Posterior vena cava (tissue), 2 donors: ENCODE data around the gene DDX41. TPM values are rescaled to one million over a fixed set of nuclear protein-coding genes. Genes with fewer than 3 reads are reported as not detected.

Source experiments
- DNase-seq: peaks from one replicate; pipeline ENCODE4 v3.0.0-alpha.2; 2020; ENCODE audit warnings: low spot score
- intact Hi-C, 2 donors: fragments of 100-400 bp; cut with DNase I; formaldehyde crosslinking; loops; one replicate each; pipeline versions ENCODE4 v1.14.1 to v1.14.2; 2022 to 2023
- total RNA-seq, 2 donors: library from RNA; stranded (reverse); fragmentation: NEBNext Ultra II Directional; extraction: Animal tissue kit (Norgen Biotek cat#: 25700); gene quantifications; one replicate each; pipeline ENCODE4 v1.2.1, GENCODE V29; 2021
- donor health status: DM: yes; HTN: yes; CAD: no.
- donor health status: DM: yes; HTN: yes; CAD: no.

DDX41 gene
- total RNA-seq, 2 donors from 2014 or later: 52.1 to 52.6 TPM

- intact Hi-C loops: no loop called here
- no peak for DNase-seq
Measured at GRCh38 chr5:177474846-177475562, 41.8 kb downstream of the DDX41 start.

- no peak for DNase-seq
Measured at GRCh38 chr5:177474002-177474476, 42.7 kb downstream of the DDX41 start.

DNA sequence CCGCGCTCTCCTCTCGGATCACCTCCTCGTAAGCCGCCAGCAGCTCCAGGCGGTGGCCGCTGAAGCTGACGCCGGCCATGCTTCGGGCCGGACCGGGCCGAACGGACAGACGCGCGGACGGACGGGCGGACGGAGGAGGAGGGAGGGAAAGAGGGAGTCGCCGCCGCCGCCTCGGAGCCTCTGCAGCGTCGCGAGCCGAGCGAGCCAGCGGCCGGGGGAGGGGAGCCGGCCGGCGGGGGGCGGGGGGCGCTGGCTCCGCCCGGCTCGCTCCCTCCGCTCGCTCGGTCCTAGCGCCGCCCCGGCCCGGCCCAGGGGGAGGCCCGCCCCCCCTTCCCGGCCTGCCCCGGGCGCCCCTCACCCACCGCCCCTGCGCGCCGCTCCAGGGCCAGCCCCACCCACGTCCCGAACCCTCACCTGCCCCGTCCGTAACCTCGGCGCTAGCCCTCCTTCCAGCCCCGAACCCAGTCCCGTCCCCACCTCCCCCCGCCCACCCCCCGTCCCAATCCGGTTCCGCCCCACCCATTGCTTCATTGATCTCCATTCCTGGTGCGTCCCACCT lies 43.2 kb downstream of the DDX41 start, which contains the start of gene DBN1:
Gene DBN1 (minus strand): TSS at position 192 of the 559 bp plus-strand sequence. CDS start 113 bp downstream, at position 79.
- DNase-seq: no peak
- intact Hi-C loops: loop anchor here in 1 of 2 donors (2.0 kb wide), 1 partner anchor 17 kb away; no protein-coding TSS in a partner anchor

More at GRCh38 chr5:177474002-177474476, 42.7 kb downstream of the DDX41 start:
- intact Hi-C loops: no loop called here

DNA sequence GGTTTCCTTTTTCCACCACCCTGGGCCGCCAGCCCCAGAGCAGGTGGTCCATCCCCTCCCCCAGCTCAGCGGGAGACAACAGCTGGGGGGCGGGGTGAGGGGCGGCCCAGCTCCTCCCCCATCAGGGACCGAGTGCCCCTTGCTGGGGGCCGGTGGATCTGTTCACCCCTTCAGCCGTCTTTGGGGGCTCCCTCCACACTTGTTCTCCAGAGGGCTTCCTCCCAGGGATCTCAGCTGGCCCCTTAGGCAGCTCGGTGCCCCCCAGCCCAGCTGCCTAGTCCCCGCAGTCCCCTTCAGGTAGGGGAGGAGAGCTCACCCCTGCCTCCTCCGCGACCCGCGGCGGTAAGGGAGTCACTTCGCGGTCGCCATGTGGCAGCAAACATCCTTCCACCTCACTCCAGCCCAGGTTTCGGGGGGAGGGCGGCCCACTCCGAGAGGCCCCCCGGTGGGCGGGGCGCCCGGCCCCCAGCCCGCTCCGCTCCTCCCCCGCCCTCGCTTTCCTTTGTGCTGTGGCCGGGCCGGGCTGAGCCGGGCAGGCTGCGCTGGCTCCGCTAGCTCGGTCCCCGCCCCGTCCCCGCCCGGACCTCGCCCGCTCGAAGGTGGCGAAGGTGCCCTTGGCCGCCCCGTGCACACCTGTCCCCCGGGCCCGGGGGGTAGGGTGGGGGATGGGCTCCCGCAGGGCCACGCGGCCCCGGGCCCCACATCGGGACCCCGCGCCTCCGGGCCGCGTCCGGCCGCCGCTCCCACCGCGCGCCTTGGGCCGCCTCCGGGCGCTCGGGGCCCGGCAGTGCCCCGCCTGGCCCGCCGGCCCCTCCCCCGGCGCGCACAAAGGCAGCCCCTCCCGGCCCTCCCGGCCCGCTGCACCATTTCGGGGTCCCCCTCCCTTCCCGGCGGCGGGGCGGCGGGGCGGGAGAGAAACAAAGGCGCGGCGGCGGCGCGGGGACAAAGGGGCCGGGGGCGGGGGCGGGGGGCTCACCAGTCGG lies 44.0 kb downstream of the DDX41 start:
- intact Hi-C loops: loop anchor here in 1 of 2 donors (2.0 kb wide), 1 partner anchor 16 kb away; no protein-coding TSS in a partner anchor
- no peak for DNase-seq

DNA sequence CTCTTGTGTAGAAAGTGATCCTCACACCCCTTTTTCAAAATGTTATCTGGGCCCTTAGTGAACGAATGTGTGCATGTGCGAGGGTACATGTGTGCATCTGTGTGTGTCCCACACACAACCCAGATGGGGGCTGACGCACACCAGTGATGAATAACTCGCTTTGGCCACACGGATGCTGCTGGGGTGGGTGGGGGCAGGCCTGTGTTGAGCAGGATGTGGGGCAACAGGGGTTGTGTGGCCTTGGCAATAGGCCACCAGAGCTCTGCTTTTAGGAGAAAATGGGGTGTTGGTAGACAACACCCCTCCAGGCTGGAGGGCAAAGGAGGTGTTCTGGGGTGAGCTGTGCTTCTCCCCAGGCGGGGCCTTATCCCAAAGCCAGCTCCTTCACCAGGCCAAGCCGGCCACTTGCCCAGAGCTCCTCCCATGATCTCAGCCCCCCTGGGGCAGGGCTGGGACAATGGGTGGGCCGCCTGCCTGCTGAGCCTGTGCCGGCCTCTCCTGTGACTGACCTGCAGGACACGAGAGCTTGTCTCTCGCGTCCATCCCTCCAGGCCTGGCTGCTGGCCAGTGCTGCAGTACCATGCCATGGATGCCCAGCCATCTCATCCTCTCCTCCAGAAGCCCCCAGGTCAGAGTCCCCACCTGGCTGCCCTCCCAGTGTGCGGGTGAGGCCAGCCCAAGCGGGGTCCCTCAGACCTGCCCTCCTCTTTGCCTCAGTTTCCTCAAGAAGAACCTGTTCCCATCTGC lies 45.0 kb downstream of the DDX41 start:
- DNase-seq: no peak

GRCh38 chr5:177470759-177471536 lies 45.8 kb downstream of the DDX41 start:
- intact Hi-C loops: no loop called here
- no peak for DNase-seq

More for the DNA sequence above, 45.0 kb downstream of the DDX41 start:
- intact Hi-C loops: loop anchor here in 1 of 2 donors (2.0 kb wide), 1 partner anchor 15 kb away; no protein-coding TSS in a partner anchor

DNA sequence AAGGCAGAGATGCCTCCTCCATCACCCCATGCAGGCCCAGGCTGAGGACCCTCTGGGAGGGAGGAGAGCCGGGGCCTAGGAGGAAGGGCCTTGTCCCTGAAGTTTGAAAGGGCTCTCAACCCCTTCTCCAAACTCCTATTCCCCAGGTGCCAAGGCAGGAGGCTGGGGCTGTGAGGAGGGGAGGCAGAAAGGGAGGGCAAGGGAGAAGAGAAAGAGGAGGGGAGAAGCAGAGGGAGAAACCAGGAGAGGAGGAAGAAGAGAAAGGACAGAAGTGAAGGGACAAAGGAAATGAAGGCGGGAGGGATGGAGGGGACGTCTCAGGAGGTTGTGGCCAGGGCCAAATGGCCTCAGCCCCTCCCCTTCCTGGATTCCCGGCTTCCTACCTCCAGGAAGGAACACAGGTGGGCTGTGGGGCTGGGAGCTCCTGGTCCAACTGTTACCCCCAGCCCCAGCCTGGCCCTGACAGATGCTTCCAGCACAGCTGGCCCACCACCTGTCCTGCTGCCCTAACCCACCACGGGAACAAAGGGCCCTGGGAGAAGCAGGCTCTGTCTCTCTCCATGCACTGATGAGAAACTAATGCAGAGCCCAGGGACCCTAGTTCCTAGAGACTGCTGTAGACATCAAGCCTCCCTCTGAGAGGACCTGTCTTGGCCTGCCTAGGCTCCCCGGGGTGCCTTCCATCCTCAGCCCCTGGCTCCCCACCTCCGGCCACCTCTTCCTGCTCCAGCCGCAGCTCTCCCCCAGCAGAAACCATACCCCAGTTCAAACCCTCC lies 46.8 kb downstream of the DDX41 start:
- intact Hi-C loops: no loop called here
- no peak for DNase-seq

DNA sequence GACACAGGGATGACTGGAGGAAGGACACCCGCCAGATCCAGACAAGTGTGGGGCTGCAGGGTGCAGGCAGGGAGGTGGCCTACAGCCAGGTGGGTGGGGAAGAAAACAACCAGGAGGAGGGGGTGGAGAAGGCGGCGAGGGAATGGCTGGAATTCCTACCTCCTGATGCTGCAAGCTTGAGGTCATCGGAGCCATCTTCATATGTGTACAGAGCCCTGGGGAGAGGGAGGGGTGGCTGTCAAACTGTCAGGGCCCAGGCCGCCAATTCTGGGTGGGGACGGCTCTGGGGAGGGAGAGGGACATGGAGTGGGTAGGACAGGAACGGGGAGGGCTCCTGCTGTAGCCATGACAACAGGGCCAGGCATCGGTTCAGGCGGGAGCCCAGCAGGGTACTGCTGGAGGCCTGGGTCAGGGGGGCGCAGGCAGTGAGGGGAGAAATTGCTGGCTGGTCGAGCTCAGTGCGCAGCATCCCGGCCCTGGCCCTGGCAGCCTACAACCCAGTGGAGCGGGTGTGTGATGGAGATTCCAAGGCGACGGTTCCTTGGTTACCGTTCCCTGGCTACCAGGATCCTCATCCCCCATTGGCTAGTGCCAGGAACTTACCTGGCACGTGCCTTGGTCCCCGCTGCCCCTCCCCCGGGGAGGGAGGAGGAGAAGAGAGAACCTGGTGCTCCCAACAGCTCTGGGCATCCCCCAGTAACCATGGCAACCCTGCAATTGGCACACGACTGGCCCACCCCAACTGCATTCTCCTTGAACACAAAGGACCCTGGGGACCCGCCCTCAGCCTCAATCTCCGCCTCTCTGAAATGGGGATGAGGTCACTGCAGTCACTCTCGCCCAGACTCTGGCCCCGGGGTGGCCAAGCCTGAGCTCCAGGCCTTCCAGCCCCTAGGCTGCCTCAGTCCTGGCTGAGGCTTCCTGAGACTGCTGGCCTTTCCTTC lies 47.8 kb downstream of the DDX41 start:
- intact Hi-C loops: no loop called here
- DNase-seq: no peak

GRCh38 chr5:177468329-177468684 lies 48.5 kb downstream of the DDX41 start:
- DNase-seq: no peak
- intact Hi-C loops: no loop called here

DNA sequence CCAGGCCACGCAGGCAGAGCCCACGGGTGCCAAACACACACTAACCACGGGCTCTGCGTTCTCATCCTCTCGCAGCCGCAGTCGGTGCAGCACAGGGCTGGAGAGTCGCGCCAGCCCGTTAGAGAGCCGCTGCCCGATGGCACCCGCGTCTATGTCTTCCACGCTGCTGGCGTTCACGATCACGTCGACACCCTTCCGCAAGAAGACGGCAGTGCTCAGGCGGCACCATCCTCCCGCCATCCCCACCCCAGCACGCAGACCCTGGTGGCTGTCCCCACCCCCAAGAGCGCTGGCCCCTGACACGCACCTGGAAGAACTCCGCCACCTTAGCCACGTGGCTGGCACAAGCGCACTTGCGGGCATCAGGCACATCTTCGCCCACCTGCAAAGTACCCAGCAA lies 49.3 kb downstream of the DDX41 start:
- intact Hi-C loops: no loop called here
- DNase-seq: no peak

DNA sequence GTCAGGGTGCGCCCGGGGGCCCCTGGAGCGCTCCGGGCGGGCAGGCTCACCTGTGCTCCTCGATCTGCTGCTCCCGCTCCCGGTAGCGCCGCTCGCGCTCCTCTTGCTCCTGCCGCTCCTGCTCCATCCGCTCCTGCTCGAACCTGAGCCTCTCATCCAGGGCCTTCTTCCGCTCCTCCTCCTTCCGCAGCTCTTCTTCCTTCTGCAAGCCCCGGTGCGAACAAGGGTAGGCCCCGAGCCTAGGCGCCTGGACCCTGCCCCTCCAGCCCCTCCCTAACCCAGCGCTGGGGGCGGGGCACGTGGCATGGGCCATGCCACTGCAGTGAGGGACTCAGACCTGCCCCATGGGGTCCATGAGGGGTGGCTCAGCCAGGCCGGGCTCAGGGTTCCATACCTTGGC lies 49.9 kb downstream of the DDX41 start:
- intact Hi-C loops: no loop called here
- DNase-seq: no peak

DNA sequence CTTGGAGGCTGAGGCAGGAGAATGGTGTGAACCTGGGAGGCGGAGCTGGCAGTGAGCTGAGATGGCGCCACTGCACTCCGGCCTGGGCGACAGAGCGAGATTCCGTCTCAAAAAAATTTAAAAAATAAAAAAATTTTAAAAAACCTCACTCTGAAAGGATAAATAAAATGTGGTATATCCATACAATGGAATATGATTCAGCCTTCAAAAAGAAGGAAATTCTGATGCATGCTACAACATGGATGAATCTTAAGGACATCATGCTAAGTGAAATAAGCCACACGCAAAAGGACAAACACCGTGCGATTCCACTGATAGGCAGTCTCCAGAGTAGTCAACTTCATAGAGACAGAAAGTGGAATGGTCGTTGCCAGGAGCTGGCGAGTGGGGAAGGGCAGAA lies 51.7 kb downstream of the DDX41 start:
- intact Hi-C loops: no loop called here
- DNase-seq: no peak

DNA sequence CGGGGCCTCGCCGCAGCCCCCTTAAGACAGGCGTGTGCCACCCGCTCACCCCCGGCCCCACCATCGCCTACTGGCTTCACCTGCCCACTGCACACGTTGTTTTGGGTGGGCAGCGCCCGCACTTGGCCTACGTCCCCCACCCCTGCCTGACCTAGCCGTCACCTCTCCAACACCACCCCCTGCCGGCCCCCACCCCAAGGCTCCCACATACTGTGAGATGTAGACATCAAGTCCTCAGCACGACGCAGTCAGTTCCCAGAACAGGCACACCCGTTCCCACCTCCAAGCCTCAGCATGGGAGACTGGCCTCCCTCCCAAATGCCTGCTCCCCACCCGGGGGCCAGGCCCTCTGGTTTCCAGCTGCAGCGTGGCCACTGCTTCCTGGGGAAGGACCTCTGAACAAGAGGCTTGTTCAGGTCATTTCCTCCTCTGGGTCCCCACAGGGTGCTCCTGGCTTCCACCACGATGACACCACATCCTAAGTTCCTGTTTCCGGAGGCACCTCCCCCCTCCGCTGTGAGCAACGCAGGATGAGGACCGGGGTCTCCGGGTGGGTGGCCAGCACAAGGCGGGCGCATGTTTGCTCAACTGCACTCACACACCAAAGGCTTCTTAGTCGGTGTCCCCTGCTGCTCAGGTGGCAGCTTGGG lies 54.6 kb downstream of the DDX41 start:
- DNase-seq: no peak
- intact Hi-C loops: no loop called here
